Thoracic aorta (tissue), 2 donors: ENCODE results near the gene NACA2. TPM values are rescaled to one million over a fixed set of nuclear protein-coding genes. Genes with fewer than 3 reads are reported as not detected.
"Not testable (repeated sequence)": the region's sequence is repeated elsewhere in the genome, so short reads cannot be mapped to it uniquely, and the experiment has no call there.

Experiments used
- ATAC-seq: fragments of 150-250 bp; one replicate; pipeline ENCODE4 v1.8.0; 2017; ENCODE audit warnings: low read depth; ENCODE audit not compliant: insufficient number of reproducible peaks, low FRiP score
- DNase-seq: peaks from one replicate; pipeline ENCODE4 v3.0.0-alpha.2; 2020; ENCODE audit warnings: low spot score
- H3K27ac ChIP-seq, 2 donors: fragments of 200-600 bp; sonication (generic); 1 replicate in 1 of 2; 2 replicates in 1 of 2; pipeline ENCODE4 v1.5.1; 2016; ENCODE audit warnings: mild to moderate bottlenecking in 2 of 2, moderate library complexity in 2 of 2
- H3K27me3 ChIP-seq: fragments of 200-600 bp; sonication (generic); replicated peaks from 2 replicates; pipeline ENCODE4 v1.6.0; 2016; ENCODE audit warnings: mild to moderate bottlenecking; ENCODE audit not compliant: insufficient read depth
- H3K36me3 ChIP-seq: fragments of 200-600 bp; sonication (generic); one replicate; pipeline ENCODE4 v1.5.1; 2016
- H3K4me1 ChIP-seq, 2 donors: fragments of 200-600 bp; sonication (generic); 1 replicate in 1 of 2; 2 replicates in 1 of 2; pipeline versions ENCODE4 v1.5.1 to v1.6.0; 2016; ENCODE audit warnings: low read depth in 2 of 2, mild to moderate bottlenecking in 1 of 2; ENCODE audit not compliant: control insufficient read depth in 1 of 2
- H3K4me3 ChIP-seq: fragments of 200-600 bp; sonication (generic); 2 replicates; pipeline ENCODE4 v1.5.1; 2016; ENCODE audit warnings: mild to moderate bottlenecking
- H3K9me3 ChIP-seq: fragments of 200-600 bp; sonication (generic); 2 replicates; pipeline ENCODE4 v1.5.1; 2016
- CTCF ChIP-seq: fragments of 200-600 bp; sonication (generic); IDR thresholded peaks from one replicate; pipeline ENCODE4 v1.5.1; 2019; ENCODE audit warnings: antibody characterized with exemption
- total RNA-seq, 2 donors: library from RNA; depleted of rRNA; stranded (reverse); fragments of >200 nt; gene quantifications; one replicate each; pipeline versions ENCODE4 v1.1.0 to v1.2.3, GENCODE V29; 2016

The NACA2 gene
- total RNA-seq, 2 donors from 2014 or later: not detected

- Histone ChIP-seq H3K4me1 (no peaks in the 10 kb centered on the region), H3K27ac (no peak overlapping the region), H3K4me3 (no peak overlapping the region), H3K36me3 (no peaks in the 10 kb centered on the region), H3K9me3 (no peaks in the 10 kb centered on the region), H3K27me3 (no peaks in the 10 kb centered on the region)
- TF ChIP-seq CTCF: no peak
- no peak for DNase-seq
- ATAC-seq: no peak
Observed at GRCh38 chr17:61570118-61570517, 20.9 kb downstream of the NACA2 start.

- H3K36me3 ChIP-seq, DNase-seq, H3K4me1 ChIP-seq, H3K27ac ChIP-seq, H3K27me3 ChIP-seq, H3K4me3 ChIP-seq, ATAC-seq, H3K9me3 ChIP-seq: not testable (repeated sequence)
Observed at GRCh38 chr17:61569525-61569924, 21.5 kb downstream of the NACA2 start.

GRCh38 chr17:61568219-61569072, 22.6 kb downstream of the NACA2 start:
- ATAC-seq: no peak
- no peak for TF ChIP-seq CTCF
- Histone ChIP-seq H3K27me3 (no peaks in the 10 kb centered on the region), H3K9me3 (no peaks in the 10 kb centered on the region), H3K4me1 (no peaks in the 10 kb centered on the region), H3K36me3 (no peaks in the 10 kb centered on the region), H3K27ac (no peak overlapping the region), H3K4me3 (no peak overlapping the region)
- DNase-seq: no peak

- Histone ChIP-seq H3K27me3 (no peaks in the 10 kb centered on the region), H3K4me3 (no peak overlapping the region), H3K4me1 (no peaks in the 10 kb centered on the region), H3K27ac (no peak overlapping the region), H3K36me3 (no peaks in the 10 kb centered on the region), H3K9me3 (no peaks in the 10 kb centered on the region)
- TF ChIP-seq CTCF: no peak
- no peak for ATAC-seq
- no peak for DNase-seq
Observed at GRCh38 chr17:61567045-61567802, 23.8 kb downstream of the NACA2 start.

- ATAC-seq, H3K36me3 ChIP-seq, H3K9me3 ChIP-seq, H3K4me3 ChIP-seq, H3K4me1 ChIP-seq, H3K27me3 ChIP-seq, H3K27ac ChIP-seq, DNase-seq: not testable (repeated sequence)
Observed at GRCh38 chr17:61566448-61566847, 24.6 kb downstream of the NACA2 start.

- H3K27me3 ChIP-seq, ATAC-seq, H3K9me3 ChIP-seq: not testable (repeated sequence)
Observed at GRCh38 chr17:61565850-61566249, 25.2 kb downstream of the NACA2 start.

More at GRCh38 chr17:61565850-61566249, 25.2 kb downstream of the NACA2 start:
- not testable (repeated sequence) for H3K4me1 ChIP-seq, DNase-seq, H3K27ac ChIP-seq, H3K36me3 ChIP-seq, H3K4me3 ChIP-seq
